Left ventricle myocardium superior (tissue), 1 donor: ENCODE measurements around the gene ZC3H12D. TPM values are rescaled to one million over a fixed set of nuclear protein-coding genes. Genes with fewer than 3 reads are reported as not detected.

Source experiments
- ATAC-seq: fragments of 200-7000 bp; cut with Tn5 transposase; one replicate; pipeline ENCODE4 v1.9.1; 2020; ENCODE audit warnings: mild to moderate bottlenecking, moderate library complexity
- DNase-seq: peaks from one replicate; pipeline ENCODE4 v3.0.0-alpha.2; 2020
- intact Hi-C: fragments of 100-400 bp; cut with micrococcal nuclease; formaldehyde crosslinking; loops from one replicate; pipeline ENCODE4 v1.11.0; 2022
- total RNA-seq: library from RNA; stranded (reverse); fragmentation: NEBNext Ultra II Directional; extraction: Animal tissue kit (Norgen Biotek cat#: 25700); gene quantifications from one replicate; pipeline ENCODE4 v1.2.1, GENCODE V29; 2021
- donor health status: DM: no; HTN: yes; CAD: no; lungs with severe emphysema.

The ZC3H12D gene
- total RNA-seq, 1 donor from 2014 or later = 0.42 TPM

- DNase-seq (no peak), ATAC-seq (no peak)
- intact Hi-C loops = loop anchor here (2.0 to 5.0 kb wide), 2 partner anchors 347 to 401 kb away; no protein-coding TSS in a partner anchor
Measured at GRCh38 chr6:149429427-149430360, 55.1 kb downstream of the ZC3H12D start.

- DNase-seq (no peak), ATAC-seq (no peak)
- intact Hi-C loops = no loop called here
Measured at GRCh38 chr6:149428606-149429005, 56.2 kb downstream of the ZC3H12D start.

- ATAC-seq = no peak
- no peak for DNase-seq
- intact Hi-C loops = no loop called here
Measured at GRCh38 chr6:149425754-149426153, 59.1 kb downstream of the ZC3H12D start.

- ATAC-seq = no peak
- DNase-seq = no peak
- intact Hi-C loops = no loop called here
Measured at GRCh38 chr6:149425224-149425623, 59.6 kb downstream of the ZC3H12D start.

GRCh38 chr6:149423964-149424440 is 60.8 kb downstream of the ZC3H12D start:
- DNase-seq (no peak), ATAC-seq (no peak)
- intact Hi-C loops = no loop called here

GRCh38 chr6:149422581-149422980 is 62.2 kb downstream of the ZC3H12D start:
- ATAC-seq = no peak
- intact Hi-C loops = no loop called here
- no peak for DNase-seq

- intact Hi-C loops = no loop called here
- ATAC-seq (no peak), DNase-seq (no peak)
Measured at GRCh38 chr6:149421132-149421531, 63.7 kb downstream of the ZC3H12D start.

- no peak for ATAC-seq
- intact Hi-C loops = loop anchor here (10.0 kb wide), 1 partner anchor 95 kb away; no protein-coding TSS in a partner anchor
- no peak for DNase-seq
Measured at GRCh38 chr6:149419696-149420404, 65.0 kb downstream of the ZC3H12D start.

- DNase-seq (no peak), ATAC-seq (no peak)
- intact Hi-C loops = loop anchor here (10.0 kb wide), 1 partner anchor 90 kb away; no protein-coding TSS in a partner anchor
Measured at GRCh38 chr6:149414821-149415220, 70.0 kb downstream of the ZC3H12D start.

GRCh38 chr6:149414009-149414408 is 70.8 kb downstream of the ZC3H12D start:
- intact Hi-C loops = loop anchor here (10.0 kb wide), 1 partner anchor 89 kb away; no protein-coding TSS in a partner anchor
- DNase-seq = no peak
- no peak for ATAC-seq

- no peak for DNase-seq
- intact Hi-C loops = loop anchor here (10.0 kb wide), 1 partner anchor 86 kb away; no protein-coding TSS in a partner anchor
- peak; percentile 81 for ATAC-seq
Measured at GRCh38 chr6:149410557-149410956, 74.3 kb downstream of the ZC3H12D start.

GRCh38 chr6:149409617-149410016 is 75.2 kb downstream of the ZC3H12D start:
- intact Hi-C loops = loop anchor here (10.0 kb wide), 1 partner anchor 85 kb away; no protein-coding TSS in a partner anchor
- ATAC-seq (peak; percentile 73), DNase-seq (no peak)

GRCh38 chr6:149405823-149406765 is 78.7 kb downstream of the ZC3H12D start:
- DNase-seq (no peak), ATAC-seq (no peak)
- intact Hi-C loops = no loop called here

- intact Hi-C loops = no loop called here
- ATAC-seq (no peak), DNase-seq (no peak)
Measured at GRCh38 chr6:149403534-149403933, 81.3 kb downstream of the ZC3H12D start.

GRCh38 chr6:149400050-149400449 is 84.8 kb downstream of the ZC3H12D start, which contains the start of gene SUMO4:
Gene SUMO4, plus strand, starts transcription at chr6:149400262. Its CDS starts 130 bp downstream, at chr6:149400392.
- ATAC-seq (no peak), DNase-seq (no peak)
- intact Hi-C loops = no loop called here

- intact Hi-C loops = no loop called here
- ATAC-seq (no peak), DNase-seq (no peak)
Measured at GRCh38 chr6:149397384-149397783, 87.4 kb downstream of the ZC3H12D start.
